Glomerular endothelial cell (primary cell): ENCODE results near the gene RAG2. TPM values are rescaled to one million over a fixed set of nuclear protein-coding genes. Genes with fewer than 3 reads are reported as not detected.
"Not testable (repeated sequence)": the region's sequence is repeated elsewhere in the genome, so short reads cannot be mapped to it uniquely, and the experiment has no call there.

Experiments used
- DNase-seq: peaks from one replicate; pipeline ENCODE4 v3.0.0-alpha.2; 2011; ENCODE audit warnings: low read depth, low spot score; ENCODE audit errors: extremely low read depth
- total RNA-seq: library from RNA; depleted of rRNA; stranded (reverse); fragments of >200 nt; gene quantifications from 2 replicates; pipeline ENCODE4 v1.2.3, GENCODE V29; 2015

Gene RAG2
- total RNA-seq, 1 donor from 2014 or later = not detected

DNA sequence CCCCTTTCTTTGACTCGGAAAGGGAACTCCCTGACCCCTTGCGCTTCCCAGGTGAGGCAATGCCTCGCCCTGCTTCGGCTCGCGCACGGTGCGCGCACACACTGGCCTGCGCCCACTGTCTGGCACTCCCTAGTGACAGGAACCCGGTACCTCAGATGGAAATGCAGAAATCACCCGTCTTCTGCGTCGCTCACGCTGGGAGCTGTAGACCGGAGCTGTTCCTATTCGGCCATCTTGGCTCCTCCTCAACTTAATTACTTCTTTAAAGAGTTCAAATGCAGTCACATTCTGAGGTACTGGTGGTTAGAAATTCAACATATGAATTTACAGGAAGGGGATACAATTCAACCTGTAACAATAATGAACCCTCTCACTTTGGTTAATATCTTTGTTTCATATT, 40.6 kb downstream of the RAG2 start:
- DNase-seq = not testable (repeated sequence)

GRCh38 chr11:36550385-36551115, 47.5 kb downstream of the RAG2 start:
- no peak for DNase-seq

Other genes with a start within 250 kb of the RAG2 start
- 12.9 and 16.2 TPM in 2 replicates for gene TRAF6, start 88.0 kb downstream of the RAG2 start, total RNA-seq
- 3.0 and 3.8 TPM in 2 replicates for gene RAG1, start 30.2 kb downstream of the RAG2 start, total RNA-seq
- 21.0 and 29.9 TPM in 2 replicates for gene IFTAP, start 3.7 kb downstream of the RAG2 start, total RNA-seq